Kidney epithelial cell (primary cell): ENCODE measurements around the gene PPEF1. TPM values are rescaled to one million over a fixed set of nuclear protein-coding genes. Genes with fewer than 3 reads are reported as not detected.
"Not testable (repeated sequence)": the region's sequence is repeated elsewhere in the genome, so short reads cannot be mapped to it uniquely, and the experiment has no call there.

ENCODE experiments used
- DNase-seq: peaks from one replicate; pipeline ENCODE4 v3.0.0-alpha.2; 2010; ENCODE audit warnings: low read depth
- H3K27me3 ChIP-seq: 2 replicates; pipeline ENCODE4 v1.6.0; 2011; ENCODE audit warnings: low read length; ENCODE audit not compliant: control insufficient read depth, insufficient read depth
- H3K36me3 ChIP-seq: 2 replicates; pipeline ENCODE4 v1.5.1; 2011; ENCODE audit warnings: low read length; ENCODE audit not compliant: control insufficient read depth, insufficient read depth
- H3K4me3 ChIP-seq: 2 replicates; pipeline ENCODE4 v1.5.1; 2011; ENCODE audit warnings: low read depth, mild to moderate bottlenecking, control low read depth, low read length
- total RNA-seq: library from RNA; depleted of rRNA; stranded (reverse); fragments of >200 nt; gene quantifications from 2 replicates; pipeline ENCODE4 v1.2.3, GENCODE V29; 2015
- TF ChIP-seq, protein P1 (sequence below): IDR thresholded peaks from 2 replicates; pipeline ENCODE4 v1.5.1; 2011; ENCODE audit warnings: mild to moderate bottlenecking, moderate library complexity, low read length, control low read depth, inconsistent platforms; ENCODE audit not compliant: insufficient read depth, poor library complexity, severe bottlenecking

The PPEF1 gene
- total RNA-seq, 1 donor from 2014 or later: not detected

DNA sequence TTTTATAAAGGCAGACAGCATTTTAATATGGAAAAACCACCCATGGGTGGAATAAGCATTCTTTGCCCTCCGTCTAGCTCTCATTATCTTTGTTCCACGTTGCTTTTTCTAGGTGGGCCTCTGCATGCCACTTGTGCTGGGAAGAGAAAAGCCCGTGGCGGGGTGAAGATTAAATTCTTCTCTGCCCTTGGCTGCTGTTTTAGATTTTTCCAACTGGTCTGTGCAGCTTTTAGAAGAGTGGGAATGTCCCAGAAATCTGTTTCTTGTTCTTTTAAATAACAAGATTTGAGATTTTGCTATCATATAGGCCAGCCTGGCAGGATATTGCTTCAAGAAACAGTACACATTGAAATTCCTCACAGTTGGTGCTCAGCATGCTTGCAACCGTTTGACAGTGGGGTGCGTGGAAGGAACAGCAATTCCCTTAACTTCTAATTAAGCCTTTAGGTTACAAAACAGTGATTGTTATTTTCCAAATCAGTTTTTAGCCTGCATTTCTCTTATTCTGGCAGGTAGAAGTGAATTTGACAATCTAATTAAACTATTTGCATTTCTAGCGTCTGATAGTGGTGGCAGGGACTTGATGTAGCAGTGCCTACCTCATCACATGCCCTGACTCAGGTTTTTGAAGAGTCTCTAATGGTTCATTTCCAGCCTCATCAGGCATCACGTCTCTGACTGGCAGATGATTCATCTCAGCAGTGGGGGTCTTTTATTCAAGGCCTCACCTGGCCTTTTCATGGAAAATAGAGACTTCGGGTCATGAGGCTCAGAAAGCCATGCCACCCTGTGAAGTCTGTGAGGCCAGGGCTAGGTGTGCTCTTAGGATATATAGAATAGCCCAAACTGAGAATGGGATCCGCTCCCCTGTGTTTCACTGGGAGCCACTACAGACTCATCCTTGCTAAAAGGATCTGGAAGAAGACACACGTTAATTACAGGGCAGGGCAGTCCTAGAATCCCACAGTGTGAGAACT is 50.8 kb downstream of the PPEF1 start:
- H3K4me3 ChIP-seq: no peak overlapping the region
- no peaks in the 10 kb centered on the region for H3K36me3 ChIP-seq
- DNase-seq: no peak
- TF ChIP-seq, protein P1, sequence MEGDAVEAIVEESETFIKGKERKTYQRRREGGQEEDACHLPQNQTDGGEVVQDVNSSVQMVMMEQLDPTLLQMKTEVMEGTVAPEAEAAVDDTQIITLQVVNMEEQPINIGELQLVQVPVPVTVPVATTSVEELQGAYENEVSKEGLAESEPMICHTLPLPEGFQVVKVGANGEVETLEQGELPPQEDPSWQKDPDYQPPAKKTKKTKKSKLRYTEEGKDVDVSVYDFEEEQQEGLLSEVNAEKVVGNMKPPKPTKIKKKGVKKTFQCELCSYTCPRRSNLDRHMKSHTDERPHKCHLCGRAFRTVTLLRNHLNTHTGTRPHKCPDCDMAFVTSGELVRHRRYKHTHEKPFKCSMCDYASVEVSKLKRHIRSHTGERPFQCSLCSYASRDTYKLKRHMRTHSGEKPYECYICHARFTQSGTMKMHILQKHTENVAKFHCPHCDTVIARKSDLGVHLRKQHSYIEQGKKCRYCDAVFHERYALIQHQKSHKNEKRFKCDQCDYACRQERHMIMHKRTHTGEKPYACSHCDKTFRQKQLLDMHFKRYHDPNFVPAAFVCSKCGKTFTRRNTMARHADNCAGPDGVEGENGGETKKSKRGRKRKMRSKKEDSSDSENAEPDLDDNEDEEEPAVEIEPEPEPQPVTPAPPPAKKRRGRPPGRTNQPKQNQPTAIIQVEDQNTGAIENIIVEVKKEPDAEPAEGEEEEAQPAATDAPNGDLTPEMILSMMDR: no peak
- no peaks in the 10 kb centered on the region for H3K27me3 ChIP-seq

DNA sequence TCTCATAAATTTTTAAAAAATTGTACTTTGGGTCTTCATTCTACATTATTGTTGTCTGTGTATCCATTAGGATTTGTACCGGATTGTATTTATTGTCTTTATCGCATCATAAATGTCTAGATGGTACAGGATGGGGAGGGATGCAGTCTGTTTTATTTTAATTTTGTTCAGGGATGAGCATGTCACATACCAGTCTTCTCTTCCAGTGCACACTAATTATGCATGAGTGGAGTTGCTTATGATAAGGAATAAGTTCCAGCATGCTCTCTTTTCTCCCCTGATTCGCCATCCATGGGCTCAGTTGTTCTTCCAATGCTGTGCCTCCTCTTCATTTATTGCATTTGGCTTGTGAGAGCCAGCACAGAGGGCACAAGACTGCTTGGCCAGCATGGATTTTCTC is 54.3 kb downstream of the PPEF1 start:
- TF ChIP-seq, protein P1: no peak
- H3K4me3 ChIP-seq: no peak overlapping the region
- no peaks in the 10 kb centered on the region for H3K27me3 ChIP-seq
- no peak for DNase-seq
- H3K36me3 ChIP-seq: no peaks in the 10 kb centered on the region

DNA sequence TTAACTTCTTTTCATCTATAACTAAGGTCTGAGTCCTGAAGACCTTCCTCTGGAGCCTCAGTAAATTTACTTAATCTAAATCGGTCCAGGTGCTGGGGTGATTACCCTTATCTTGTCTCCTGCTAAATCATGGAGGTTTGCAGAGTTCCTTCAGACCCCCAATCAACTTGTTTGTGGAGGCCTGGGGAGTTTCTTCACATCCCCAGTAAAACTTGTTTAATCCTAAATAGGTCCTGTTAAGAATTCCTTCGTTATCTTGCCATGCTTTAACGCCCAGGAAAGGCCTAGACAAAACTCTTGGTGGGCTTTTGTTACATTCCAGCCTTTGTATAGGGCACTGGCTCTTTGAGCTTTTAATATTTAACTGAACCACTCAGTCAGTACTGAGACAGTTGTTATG is 55.7 kb downstream of the PPEF1 start:
- DNase-seq, H3K36me3 ChIP-seq, H3K4me3 ChIP-seq, H3K27me3 ChIP-seq: not testable (repeated sequence)

DNA sequence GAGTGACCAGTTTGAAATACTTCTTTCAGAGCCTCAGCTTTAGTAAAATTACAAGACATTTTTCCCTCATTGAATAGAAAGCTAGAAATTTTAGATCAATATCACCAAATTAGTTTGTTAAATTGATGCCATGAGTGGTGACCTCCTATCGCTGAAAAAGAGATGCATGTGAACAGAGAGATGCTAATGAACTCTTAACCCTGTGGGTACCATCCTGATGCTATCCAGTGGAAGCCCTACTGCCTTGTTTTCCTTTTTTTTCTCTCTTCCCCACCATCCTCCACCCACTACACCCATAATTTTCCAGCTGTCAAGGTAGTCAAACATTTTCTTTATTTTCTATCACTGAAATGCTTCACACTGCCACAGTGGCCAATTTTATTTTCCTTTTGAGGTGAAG is 61.9 kb downstream of the PPEF1 start:
- H3K4me3 ChIP-seq: no peak overlapping the region
- no peaks in the 10 kb centered on the region for H3K36me3 ChIP-seq
- DNase-seq: no peak
- H3K27me3 ChIP-seq: no peaks in the 10 kb centered on the region
- TF ChIP-seq, protein P1: no peak

DNA sequence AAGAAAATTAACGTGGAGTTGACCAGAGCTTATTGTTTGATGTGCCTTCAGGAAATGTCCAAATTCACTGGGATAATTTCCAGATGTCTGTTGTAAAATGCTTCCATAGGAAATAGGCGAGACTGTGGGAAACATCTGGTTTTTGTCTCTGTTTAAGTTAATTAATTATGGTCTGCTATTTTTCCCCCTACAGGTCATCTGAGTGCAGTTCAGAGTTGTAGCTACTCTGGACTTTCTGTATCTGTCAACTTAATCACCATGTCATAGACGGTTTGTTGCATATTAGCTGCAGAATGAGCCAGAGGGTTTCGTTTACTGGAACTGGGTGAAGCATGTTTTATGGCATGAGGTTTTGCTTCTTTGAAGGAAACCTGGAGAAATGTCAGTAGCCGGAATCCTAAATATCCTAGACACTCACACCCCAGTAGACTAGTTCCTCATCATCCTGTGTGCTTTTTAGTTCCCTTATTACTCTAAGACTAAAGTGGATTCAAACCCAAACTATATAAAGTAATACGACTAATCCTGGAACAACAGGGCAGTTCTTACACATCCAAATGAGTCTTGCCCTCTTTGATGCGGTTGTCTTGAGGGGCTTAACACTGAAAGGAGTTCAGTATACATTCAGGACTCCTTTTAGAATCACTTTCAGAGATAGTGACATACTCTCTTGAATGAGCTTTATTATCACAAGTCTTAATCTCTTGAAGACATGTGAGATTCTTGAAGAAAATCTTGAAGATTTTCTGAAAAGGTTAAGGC is 62.5 kb downstream of the PPEF1 start:
- DNase-seq: no peak
- H3K27me3 ChIP-seq: no peaks in the 10 kb centered on the region
- no peak overlapping the region for H3K4me3 ChIP-seq
- TF ChIP-seq, protein P1: no peak
- H3K36me3 ChIP-seq: no peaks in the 10 kb centered on the region

DNA sequence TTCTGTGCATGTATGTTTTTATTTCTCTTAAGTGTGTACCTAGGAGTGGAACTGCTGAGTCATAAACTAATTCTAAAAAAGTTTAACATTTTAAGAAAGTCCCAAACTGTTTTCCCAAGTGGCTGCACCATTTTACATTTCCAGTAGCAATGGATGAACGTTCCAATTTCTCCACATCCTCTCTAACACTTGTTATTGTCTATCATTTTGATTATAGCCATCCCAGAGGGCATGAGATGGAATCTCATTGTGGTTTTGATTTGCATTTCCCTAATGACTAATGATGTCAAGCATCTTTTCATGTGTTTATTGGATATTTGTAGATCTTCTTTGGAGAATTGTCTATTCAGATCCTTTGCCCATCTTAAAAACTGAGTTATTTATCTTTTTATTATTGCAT is 82.5 kb downstream of the PPEF1 start:
- H3K27me3 ChIP-seq: no peaks in the 10 kb centered on the region
- DNase-seq: no peak
- no peaks in the 10 kb centered on the region for H3K36me3 ChIP-seq
- H3K4me3 ChIP-seq: no peak overlapping the region
- TF ChIP-seq, protein P1: no peak
